ENCODE measurements around the gene PDXDC1. TPM values are rescaled to one million over a fixed set of nuclear protein-coding genes. Genes with fewer than 3 reads are reported as not detected.
A peak's percentile ranks its signal among the peaks of the same experiment; 100 is the strongest.
"Not testable (repeated sequence)": the region's sequence is repeated elsewhere in the genome, so short reads cannot be mapped to it uniquely, and the experiment has no call there.

PDXDC1 gene
- total and polyA plus RNA-seq, 4 donors = 35.7 to 109 (median 69.6) TPM

- peak overlapping the region in 1 of 2 donors; percentile 56 for H3K9ac ChIP-seq (ENCODE audit: insufficient read depth in 1 of 2, low read length in 2 of 2)
- WGBS, 2 donors = 55% methylated on average over 13 to 14 of the region's 14 CpGs
- not testable (repeated sequence) for H3K27ac ChIP-seq (ENCODE audit: low read depth in 1 of 2, low read length in 1 of 2)
These were observed 972 bp upstream of the PDXDC1 start for GRCh38 chr16:14973785-14974322.

GRCh38 chr16:14974331-14974655, 533 bp upstream of the PDXDC1 start:
- not testable (repeated sequence) for H3K27me3 ChIP-seq (ENCODE audit: control insufficient read depth in 3 of 3, insufficient read depth in 3 of 3, low read length in 2 of 3); ATAC-seq (ENCODE audit: insufficient read depth, low FRiP score); H3K4me1 ChIP-seq (ENCODE audit: control insufficient read depth in 5 of 5, insufficient read depth in 5 of 5, low read length in 5 of 5); H3K9me3 ChIP-seq (ENCODE audit: control insufficient read depth in 4 of 4, insufficient read depth in 3 of 4, low read length in 3 of 4); H3K36me3 ChIP-seq (ENCODE audit: control insufficient read depth in 4 of 4, insufficient read depth in 4 of 4, low read length in 4 of 4); H3K4me3 ChIP-seq
- DNase-seq = peak in 2 of 3 donors; percentile 46 to 68
- Histone ChIP-seq H3K27ac (ENCODE audit: low read depth in 1 of 2, low read length in 1 of 2) (peak overlapping the region; percentile 63 to 99), H3K9ac (ENCODE audit: insufficient read depth in 1 of 2, low read length in 2 of 2) (peak overlapping the region; percentile 49 to 56)
- WGBS, 2 donors = 2 to 3% methylated on average over 7 of the region's 7 CpGs

More at GRCh38 chr16:14973785-14974322, 972 bp upstream of the PDXDC1 start:
- H3K27me3 ChIP-seq (ENCODE audit: control insufficient read depth in 3 of 3, insufficient read depth in 3 of 3, low read length in 2 of 3); H3K4me3 ChIP-seq; DNase-seq; H3K4me1 ChIP-seq (ENCODE audit: control insufficient read depth in 5 of 5, insufficient read depth in 5 of 5, low read length in 5 of 5); ATAC-seq (ENCODE audit: insufficient read depth, low FRiP score); H3K9me3 ChIP-seq (ENCODE audit: control insufficient read depth in 4 of 4, insufficient read depth in 3 of 4, low read length in 3 of 4); H3K36me3 ChIP-seq (ENCODE audit: control insufficient read depth in 4 of 4, insufficient read depth in 4 of 4, low read length in 4 of 4): not testable (repeated sequence)

DNA sequence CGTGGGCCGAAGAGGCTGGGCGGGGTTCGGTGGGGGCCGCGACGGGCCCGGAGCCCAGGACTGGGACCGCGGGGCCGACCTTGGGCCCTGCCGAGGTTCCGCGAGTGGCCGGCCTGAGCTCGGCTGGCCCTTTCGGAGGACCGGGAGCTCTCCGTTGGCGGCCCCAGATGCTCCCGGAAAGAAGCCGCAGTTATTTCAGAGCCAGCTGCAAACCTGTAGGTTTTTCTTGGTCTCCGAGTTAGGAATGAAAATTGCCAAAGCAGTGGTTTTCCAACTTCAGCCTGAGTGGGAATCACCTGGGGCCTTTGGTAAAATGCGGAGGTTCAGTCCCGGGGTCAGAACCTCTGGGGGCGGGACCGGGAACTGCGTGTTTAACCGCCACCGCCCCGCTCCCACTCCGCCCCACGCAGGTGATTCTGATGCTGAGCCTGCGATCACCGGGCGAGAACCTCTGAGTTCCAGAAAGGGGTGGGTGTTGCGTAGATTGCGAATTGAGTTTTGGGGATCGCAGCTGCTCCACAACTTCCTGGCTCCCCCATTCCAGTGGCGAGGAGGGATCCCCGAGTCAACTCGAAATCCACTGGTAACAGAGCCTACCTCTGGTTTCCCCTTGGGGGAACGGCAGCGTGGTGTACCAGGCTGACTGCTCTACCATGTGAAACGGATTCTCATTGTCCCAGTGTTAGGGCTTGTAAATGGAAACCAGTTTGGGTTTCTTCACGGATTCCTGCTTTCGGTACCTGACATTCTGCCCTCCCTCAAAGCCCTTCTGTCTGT, 780 bp downstream of the PDXDC1 start:
- Histone ChIP-seq H3K4me3 (peak overlapping the region; percentile 88), H3K27ac (ENCODE audit: low read depth in 1 of 2, low read length in 1 of 2) (peak overlapping the region; percentile 95 to 99), H3K9ac (ENCODE audit: insufficient read depth in 1 of 2, low read length in 2 of 2) (peak overlapping the region; percentile 28 to 89)
- WGBS, 2 donors = 3% methylated on average over 45 to 47 of the region's 47 CpGs
- not testable (repeated sequence) for H3K9me3 ChIP-seq (ENCODE audit: control insufficient read depth in 4 of 4, insufficient read depth in 3 of 4, low read length in 3 of 4); H3K27me3 ChIP-seq (ENCODE audit: control insufficient read depth in 3 of 3, insufficient read depth in 3 of 3, low read length in 2 of 3); H3K36me3 ChIP-seq (ENCODE audit: control insufficient read depth in 4 of 4, insufficient read depth in 4 of 4, low read length in 4 of 4); H3K4me1 ChIP-seq (ENCODE audit: control insufficient read depth in 5 of 5, insufficient read depth in 5 of 5, low read length in 5 of 5)
- peak; percentile 15 for ATAC-seq (ENCODE audit: insufficient read depth, low FRiP score)
- peak in 2 of 3 donors; percentile 25 to 38 for DNase-seq

DNA sequence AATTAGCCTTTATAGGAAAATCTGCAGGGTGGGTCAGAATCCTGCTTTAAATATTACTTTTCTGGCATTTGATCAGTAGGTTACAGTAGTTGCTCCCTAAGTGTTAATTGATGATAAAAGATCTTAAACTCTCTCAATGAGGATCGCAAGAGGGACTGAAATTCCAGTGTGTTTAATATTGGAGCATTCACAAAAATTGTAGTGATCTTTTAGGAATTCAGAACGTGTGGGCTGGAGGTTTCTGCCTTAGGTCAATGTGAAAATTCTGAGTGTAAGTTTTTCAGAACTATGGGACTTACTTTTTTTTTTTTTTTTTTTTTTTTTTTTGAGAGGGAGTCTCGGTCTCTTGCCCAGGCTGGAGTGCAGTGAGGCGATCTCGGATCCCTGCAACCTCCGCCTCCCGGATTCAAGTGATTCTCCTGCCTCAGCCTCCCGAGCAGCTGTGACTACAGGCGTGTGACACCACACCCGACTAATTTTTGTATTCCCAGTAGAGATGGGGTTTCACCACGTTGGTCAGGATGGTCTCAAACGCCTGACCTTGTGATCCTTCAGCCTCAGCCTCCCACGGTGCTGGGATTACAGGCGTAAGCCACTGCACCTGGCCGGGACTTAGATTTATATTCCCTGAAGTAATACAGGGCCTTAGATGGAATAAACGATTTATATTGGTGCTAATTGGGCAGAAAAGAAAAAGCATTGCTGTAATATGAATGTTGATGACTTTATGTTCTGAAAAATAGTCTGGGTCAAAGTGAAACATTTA, 2.3 kb downstream of the PDXDC1 start:
- not testable (repeated sequence) for H3K27me3 ChIP-seq (ENCODE audit: control insufficient read depth in 3 of 3, insufficient read depth in 3 of 3, low read length in 2 of 3); H3K36me3 ChIP-seq (ENCODE audit: control insufficient read depth in 4 of 4, insufficient read depth in 4 of 4, low read length in 4 of 4); H3K27ac ChIP-seq (ENCODE audit: low read depth in 1 of 2, low read length in 1 of 2); H3K4me1 ChIP-seq (ENCODE audit: control insufficient read depth in 5 of 5, insufficient read depth in 5 of 5, low read length in 5 of 5); H3K4me3 ChIP-seq; H3K9ac ChIP-seq (ENCODE audit: insufficient read depth in 1 of 2, low read length in 2 of 2); DNase-seq; ATAC-seq (ENCODE audit: insufficient read depth, low FRiP score); H3K9me3 ChIP-seq (ENCODE audit: control insufficient read depth in 4 of 4, insufficient read depth in 3 of 4, low read length in 3 of 4)
- 85 to 89% methylated on average over 14 of the region's 16 CpGs for WGBS, 2 donors

- H3K27ac ChIP-seq (ENCODE audit: low read depth in 1 of 2, low read length in 1 of 2); H3K36me3 ChIP-seq (ENCODE audit: control insufficient read depth in 4 of 4, insufficient read depth in 4 of 4, low read length in 4 of 4); H3K9me3 ChIP-seq (ENCODE audit: control insufficient read depth in 4 of 4, insufficient read depth in 3 of 4, low read length in 3 of 4); H3K9ac ChIP-seq (ENCODE audit: insufficient read depth in 1 of 2, low read length in 2 of 2); ATAC-seq (ENCODE audit: insufficient read depth, low FRiP score); H3K4me1 ChIP-seq (ENCODE audit: control insufficient read depth in 5 of 5, insufficient read depth in 5 of 5, low read length in 5 of 5); H3K4me3 ChIP-seq; DNase-seq; H3K27me3 ChIP-seq (ENCODE audit: control insufficient read depth in 3 of 3, insufficient read depth in 3 of 3, low read length in 2 of 3): not testable (repeated sequence)
- 95 to 98% methylated on average over 8 of the region's 8 CpGs for WGBS, 2 donors
These were observed 3.5 kb downstream of the PDXDC1 start for GRCh38 chr16:14978281-14978680.

DNA sequence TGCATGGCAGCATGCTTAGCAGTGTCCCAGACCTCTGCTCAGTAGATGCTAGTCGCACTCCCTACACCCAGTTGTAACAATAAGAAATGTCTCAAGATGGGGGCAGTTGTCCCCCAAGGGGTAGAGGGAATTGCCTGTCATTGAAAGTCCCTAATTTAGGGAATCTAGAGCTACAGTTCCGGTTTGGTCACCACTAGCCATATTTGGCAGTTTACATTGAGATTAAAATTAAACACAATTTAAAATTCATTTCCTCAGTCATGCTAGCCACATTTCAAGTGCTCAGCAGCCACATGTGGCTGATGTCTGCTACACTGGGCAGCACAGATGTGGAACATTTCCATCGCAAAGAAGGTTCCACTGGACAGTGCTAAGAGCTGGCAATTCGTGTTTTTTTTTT, 4.1 kb downstream of the PDXDC1 start:
- not testable (repeated sequence) for H3K27ac ChIP-seq (ENCODE audit: low read depth in 1 of 2, low read length in 1 of 2); H3K4me3 ChIP-seq; H3K9ac ChIP-seq (ENCODE audit: insufficient read depth in 1 of 2, low read length in 2 of 2); ATAC-seq (ENCODE audit: insufficient read depth, low FRiP score); H3K4me1 ChIP-seq (ENCODE audit: control insufficient read depth in 5 of 5, insufficient read depth in 5 of 5, low read length in 5 of 5); H3K9me3 ChIP-seq (ENCODE audit: control insufficient read depth in 4 of 4, insufficient read depth in 3 of 4, low read length in 3 of 4); DNase-seq; H3K27me3 ChIP-seq (ENCODE audit: control insufficient read depth in 3 of 3, insufficient read depth in 3 of 3, low read length in 2 of 3); H3K36me3 ChIP-seq (ENCODE audit: control insufficient read depth in 4 of 4, insufficient read depth in 4 of 4, low read length in 4 of 4)
- WGBS, 2 donors = 81 to 88% methylated on average over 4 of the region's 4 CpGs

DNA sequence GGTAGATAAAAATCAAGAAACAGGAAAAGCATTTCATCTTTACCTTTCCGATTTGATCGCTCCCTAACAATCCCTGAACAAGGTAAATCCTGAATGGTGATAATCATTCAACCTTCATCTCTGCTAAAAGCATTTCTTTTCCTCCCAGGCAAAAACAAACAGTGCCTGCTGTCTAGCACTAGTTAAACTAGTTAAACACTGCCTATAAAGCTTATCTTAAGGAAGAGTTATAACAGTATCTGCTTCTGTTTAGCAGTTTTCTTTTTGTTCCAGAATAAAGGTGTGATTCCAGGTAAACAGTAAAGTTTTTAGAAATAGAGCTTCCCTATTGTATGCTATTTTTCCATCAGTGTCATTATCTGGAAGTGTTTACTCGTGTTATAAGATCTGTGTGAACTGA, 6.4 kb downstream of the PDXDC1 start:
- H3K36me3 ChIP-seq (ENCODE audit: control insufficient read depth in 4 of 4, insufficient read depth in 4 of 4, low read length in 4 of 4); ATAC-seq (ENCODE audit: insufficient read depth, low FRiP score); H3K27me3 ChIP-seq (ENCODE audit: control insufficient read depth in 3 of 3, insufficient read depth in 3 of 3, low read length in 2 of 3); H3K27ac ChIP-seq (ENCODE audit: low read depth in 1 of 2, low read length in 1 of 2); H3K9me3 ChIP-seq (ENCODE audit: control insufficient read depth in 4 of 4, insufficient read depth in 3 of 4, low read length in 3 of 4); H3K9ac ChIP-seq (ENCODE audit: insufficient read depth in 1 of 2, low read length in 2 of 2); DNase-seq; H3K4me3 ChIP-seq; H3K4me1 ChIP-seq (ENCODE audit: control insufficient read depth in 5 of 5, insufficient read depth in 5 of 5, low read length in 5 of 5): not testable (repeated sequence)
- 77 to 82% methylated on average over 3 of the region's 3 CpGs for WGBS, 2 donors

- H3K4me3 ChIP-seq; ATAC-seq (ENCODE audit: insufficient read depth, low FRiP score); H3K9ac ChIP-seq (ENCODE audit: insufficient read depth in 1 of 2, low read length in 2 of 2); H3K4me1 ChIP-seq (ENCODE audit: control insufficient read depth in 5 of 5, insufficient read depth in 5 of 5, low read length in 5 of 5); H3K27me3 ChIP-seq (ENCODE audit: control insufficient read depth in 3 of 3, insufficient read depth in 3 of 3, low read length in 2 of 3); H3K9me3 ChIP-seq (ENCODE audit: control insufficient read depth in 4 of 4, insufficient read depth in 3 of 4, low read length in 3 of 4); DNase-seq; H3K27ac ChIP-seq (ENCODE audit: low read depth in 1 of 2, low read length in 1 of 2); H3K36me3 ChIP-seq (ENCODE audit: control insufficient read depth in 4 of 4, insufficient read depth in 4 of 4, low read length in 4 of 4): not testable (repeated sequence)
- WGBS, 2 donors = 42 to 44% methylated on average over 1 of the region's 2 CpGs
These were observed 7.7 kb downstream of the PDXDC1 start for GRCh38 chr16:14982521-14982920.
